HG03442 (cell line): ENCODE data around the gene ST8SIA6.
"Not testable (repeated sequence)": the region's sequence is repeated elsewhere in the genome, so short reads cannot be mapped to it uniquely, and the experiment has no call there.

Experiments
- ATAC-seq: cut with Tn5 transposase; IDR thresholded peaks from one replicate; pipeline ENCODE4 v1.9.1; 2021; ENCODE audit warnings: mild to moderate bottlenecking, moderate library complexity; ENCODE audit not compliant: unreplicated experiment

The ST8SIA6 gene, protein sequence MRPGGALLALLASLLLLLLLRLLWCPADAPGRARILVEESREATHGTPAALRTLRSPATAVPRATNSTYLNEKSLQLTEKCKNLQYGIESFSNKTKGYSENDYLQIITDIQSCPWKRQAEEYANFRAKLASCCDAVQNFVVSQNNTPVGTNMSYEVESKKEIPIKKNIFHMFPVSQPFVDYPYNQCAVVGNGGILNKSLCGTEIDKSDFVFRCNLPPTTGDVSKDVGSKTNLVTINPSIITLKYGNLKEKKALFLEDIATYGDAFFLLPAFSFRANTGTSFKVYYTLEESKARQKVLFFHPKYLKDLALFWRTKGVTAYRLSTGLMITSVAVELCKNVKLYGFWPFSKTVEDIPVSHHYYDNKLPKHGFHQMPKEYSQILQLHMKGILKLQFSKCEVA

DNA sequence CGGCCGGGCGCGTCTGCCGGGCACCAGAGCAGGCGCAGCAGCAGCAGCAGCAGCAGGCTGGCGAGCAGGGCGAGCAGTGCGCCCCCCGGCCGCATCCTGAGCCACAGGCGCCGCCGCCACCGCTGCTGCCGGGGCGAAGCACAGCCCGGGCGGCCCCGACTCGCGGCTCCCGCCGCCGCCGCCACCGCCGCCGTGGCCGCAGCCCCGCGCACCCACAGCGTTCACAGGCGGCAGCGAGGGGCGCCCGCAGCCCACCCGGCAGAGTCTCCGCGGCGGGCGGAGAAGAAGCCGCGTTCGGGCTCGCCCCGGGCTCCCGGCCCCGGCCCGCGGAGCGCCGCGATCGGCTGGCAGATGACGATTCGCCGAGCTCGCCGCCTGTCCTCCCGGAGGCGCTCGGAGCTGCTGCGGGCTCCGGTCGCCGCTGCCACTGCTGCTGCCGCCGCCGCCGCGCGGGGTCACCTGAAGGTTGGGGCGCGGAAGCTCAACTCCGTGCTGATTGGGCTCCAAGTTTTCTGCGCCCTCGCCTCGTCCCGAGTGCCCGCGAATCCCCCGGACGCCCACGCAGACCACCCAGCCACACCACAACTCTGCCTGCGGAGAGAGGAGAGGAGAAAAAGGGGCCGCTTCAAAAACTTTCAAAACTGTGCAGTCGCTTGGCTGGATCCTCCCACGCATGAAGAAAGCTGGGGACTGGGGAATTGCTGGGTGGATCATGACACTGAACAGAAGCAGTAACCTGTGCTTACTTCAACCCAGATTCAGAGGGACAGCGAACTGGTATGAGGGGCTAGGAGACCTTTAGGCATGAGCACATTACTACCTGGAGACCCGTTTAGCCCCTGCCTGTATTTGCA lies at the start of gene ST8SIA6:
TSS of gene ST8SIA6 (minus strand) at position 435 of the 854 bp plus-strand sequence. CDS start at position 95, 340 bp downstream.
- ATAC-seq: peak; percentile 61

DNA sequence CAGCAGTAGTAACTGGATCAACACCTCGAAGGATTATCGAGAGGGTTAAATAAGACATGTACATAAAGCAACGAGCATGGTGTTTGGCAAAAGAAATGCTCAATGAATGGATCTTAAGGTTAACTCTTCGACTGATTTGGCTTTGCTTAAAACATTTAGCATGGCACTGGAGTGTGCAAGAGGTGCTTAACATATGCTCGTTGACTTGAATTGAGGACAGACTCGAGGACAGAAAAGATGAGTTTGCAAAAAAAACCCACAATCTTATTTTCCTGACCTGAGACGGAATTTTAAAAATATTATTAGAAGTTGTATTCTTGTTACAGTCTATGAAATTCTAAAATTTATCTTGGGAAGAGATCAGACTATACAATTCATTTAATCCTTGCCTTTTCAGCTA lies 49.4 kb upstream of the ST8SIA6 start:
- no peak for ATAC-seq

DNA sequence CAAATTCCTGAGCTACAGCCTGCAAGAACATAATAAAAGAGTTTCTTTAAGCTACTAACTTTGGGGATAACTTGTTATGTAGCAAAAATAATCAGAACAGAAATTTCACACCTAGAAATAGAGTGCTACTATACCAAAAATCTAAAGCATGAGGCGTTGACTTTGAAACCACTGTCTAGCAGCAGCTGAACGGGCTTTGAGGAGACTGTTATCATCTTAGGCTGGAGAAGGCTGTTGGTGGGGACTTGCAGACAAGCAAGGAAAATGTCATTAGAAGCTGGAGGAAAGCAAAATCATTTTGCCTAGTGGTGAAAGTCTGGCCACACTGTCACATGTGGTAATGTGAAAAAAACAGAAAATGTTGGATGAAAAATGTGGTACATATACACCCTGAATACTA lies 48.4 kb upstream of the ST8SIA6 start:
- ATAC-seq: no peak

DNA sequence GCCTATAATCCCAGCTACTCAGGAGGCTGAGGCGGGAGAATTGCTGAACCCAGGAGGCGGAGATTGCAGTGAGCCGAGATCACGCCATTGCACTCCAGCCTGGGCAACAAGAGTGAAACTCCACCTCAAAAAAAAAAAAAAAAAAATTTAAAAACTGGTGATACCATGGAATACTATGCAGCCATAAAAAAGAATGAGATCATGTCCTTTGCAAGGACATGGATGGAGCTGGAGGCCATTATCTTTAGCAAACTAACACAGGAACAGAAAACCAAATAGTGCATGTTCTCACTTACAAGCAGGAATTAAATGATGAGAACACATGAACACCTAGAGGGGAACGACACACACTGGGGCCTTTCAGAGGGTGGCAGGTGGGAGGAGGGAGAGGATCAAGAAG lies 44.6 kb upstream of the ST8SIA6 start:
- not testable (repeated sequence) for ATAC-seq

DNA sequence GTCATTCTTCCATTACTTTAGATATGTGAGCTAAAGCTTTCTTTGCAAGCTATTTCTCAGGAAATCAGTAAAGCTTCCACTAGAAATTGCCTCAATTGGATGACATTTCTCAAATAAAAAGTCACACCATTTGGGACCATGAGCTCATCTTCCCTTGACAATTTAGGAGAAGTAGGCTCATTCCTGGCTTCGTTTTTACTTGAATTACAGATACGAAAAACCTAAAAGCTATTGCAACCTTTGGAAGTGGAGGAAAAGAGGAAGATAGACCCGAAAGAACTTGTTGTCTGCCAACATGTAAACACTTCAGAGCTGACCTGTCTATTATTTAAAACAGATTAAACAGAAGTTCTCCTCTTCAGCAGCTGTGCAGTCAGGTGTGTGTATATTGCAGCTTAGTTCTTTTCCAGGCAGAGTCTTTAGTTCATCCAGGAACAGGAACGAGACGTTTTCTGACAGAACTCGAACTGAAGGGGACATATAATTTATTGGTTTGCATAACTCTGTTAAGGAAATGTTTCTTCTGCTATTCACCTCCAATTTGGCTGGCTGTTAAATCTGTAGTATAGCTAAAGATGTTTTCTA lies 43.1 kb upstream of the ST8SIA6 start:
- ATAC-seq: no peak

DNA sequence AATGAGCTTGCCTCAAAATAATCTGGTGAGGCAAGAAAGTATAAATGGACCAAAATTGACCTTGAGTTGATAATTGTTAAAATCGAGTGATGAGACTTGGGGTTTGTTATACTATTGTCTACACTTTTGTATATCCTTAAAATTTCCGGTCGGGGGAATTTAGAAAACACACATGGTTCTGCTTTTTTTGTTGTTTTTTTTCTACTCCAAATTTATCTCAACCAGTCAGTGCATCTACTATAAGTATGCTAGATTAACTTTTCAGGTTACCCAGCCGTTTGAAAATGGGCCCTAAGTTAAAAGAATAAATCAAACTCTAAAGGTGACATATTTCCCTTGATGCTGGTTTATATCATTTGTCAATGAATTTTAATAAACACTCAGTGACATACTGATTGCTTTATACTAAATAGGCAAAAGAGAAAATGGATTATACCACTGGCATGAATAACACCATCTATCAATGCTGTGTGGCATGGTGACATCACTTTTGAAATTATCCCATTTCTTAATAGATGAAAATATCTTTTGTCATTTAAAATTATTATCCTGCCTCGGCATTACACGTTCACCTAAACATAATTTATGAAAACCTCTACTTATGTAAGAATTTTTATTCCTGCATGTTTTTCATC lies 40.3 kb upstream of the ST8SIA6 start:
- ATAC-seq: no peak

DNA sequence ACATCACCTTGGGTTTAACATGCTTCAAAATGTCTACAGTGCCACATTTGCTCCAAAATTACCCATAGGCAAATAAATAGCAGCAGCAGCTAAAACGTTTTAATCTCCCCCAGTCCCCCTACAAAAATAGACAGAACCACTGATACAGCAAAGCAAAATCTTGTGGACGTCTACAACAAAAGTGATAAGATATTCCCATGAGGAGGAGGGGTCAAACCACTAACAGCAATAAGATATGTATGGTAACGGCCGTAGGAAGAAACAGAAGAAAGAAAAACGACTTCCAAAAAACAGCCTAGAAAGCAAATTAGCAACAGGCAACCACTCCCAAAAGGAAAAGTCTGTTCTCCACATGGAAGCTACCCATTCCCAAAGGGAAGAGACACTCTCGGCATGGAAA lies 34.5 kb upstream of the ST8SIA6 start:
- ATAC-seq: no peak

DNA sequence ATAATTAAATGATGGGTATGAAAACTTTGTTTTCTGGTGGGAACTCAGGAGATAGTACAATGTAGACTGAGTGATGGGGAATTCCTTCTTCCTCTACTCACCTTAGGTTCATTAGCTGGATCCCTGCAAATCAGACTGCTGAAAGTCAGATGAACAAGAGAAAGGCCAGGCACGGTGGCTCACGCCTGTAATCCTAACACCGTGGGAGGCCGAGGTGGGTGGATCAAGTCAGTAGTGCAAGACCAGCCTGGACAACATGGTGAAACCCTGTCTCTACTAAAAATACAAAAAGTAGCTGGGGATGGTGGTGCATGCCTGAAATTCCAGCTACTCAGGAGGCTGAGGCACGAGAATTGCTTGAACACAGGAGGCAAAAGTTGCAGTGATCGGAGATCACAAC lies 28.7 kb upstream of the ST8SIA6 start:
- no peak for ATAC-seq

DNA sequence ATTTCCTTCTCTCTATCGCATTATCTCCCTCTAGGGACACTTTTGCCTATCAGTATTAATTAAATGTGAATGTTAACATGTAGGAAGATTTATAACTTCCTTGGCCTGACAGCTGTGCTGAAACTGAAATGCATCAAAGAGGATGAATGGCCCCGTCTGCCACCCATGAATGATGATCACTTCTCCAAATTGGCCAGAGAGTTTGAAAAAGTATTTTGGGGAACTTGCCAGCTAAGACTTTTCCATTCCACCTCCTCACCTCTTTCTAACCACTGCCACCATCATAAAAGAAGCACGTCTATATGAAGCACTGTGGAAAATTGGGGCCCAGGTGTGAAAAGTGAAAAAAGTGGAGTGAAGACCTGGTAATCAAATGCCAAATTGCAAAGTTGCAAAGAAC lies 25.4 kb upstream of the ST8SIA6 start:
- no peak for ATAC-seq

DNA sequence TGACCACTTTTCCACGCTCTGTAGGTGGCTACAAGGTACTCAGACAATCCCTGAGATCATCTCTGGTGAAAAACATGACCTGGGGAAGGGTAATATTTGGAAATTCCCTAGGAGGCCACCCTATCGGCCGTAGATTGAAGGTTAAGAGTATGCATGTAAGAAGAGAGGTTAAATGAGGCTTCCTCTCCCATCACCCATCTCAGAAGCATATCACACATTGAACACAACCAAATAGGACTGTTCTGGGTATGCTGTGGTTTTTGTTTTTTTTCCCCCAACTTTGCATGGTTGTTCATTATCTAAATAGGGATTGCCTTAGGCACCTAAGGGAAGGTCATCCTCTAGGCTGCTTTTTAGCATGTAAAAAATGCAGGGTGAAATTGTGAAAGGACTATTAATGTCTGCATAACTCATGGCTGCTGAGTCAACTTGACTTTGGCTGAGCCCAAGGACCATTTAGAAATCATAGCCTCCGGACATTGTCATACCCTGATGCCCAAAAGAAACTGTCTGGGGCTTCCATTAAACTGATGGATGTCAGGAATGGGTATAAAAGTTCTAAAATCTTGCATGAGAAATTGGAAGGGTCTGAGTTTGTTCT lies 24.7 kb upstream of the ST8SIA6 start:
- ATAC-seq: no peak

DNA sequence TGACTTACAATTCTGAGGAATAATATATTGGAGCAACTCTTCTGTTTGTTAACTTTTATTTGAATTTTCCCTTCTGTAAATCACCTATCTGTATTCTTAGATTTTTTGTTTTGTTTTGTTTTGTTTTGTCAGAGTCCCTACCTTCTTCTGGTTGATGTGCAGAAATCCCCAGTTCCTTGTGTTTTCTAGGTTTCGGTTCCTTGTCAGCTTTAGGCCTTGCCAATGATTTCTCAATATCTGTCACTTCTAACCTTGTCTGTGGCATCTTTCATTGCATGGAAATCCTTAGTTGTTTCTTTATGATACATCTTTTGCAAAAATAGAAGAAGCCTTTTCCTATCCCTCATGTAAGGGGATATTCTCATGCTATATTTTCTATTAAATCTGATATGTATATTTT lies 21.7 kb upstream of the ST8SIA6 start:
- peak; percentile 78 for ATAC-seq

DNA sequence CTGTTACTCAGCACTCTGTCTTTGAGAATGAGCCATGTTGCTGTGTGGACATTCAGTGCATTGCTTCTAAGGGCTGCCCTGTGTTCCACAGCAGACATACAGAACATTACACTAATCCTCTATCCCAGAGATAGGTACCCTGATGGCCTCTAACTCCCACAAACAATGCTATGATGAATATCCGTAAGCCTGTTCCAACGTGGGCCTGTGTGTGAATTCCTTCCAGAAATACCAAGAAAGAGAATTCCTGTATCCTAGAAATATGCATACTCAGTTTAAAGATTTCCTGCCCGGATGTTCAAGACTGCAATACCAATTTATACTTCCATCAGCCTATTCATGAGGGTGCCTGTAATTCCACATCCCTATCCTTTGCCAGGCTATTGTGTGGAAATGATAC lies 21.3 kb upstream of the ST8SIA6 start:
- ATAC-seq: no peak

DNA sequence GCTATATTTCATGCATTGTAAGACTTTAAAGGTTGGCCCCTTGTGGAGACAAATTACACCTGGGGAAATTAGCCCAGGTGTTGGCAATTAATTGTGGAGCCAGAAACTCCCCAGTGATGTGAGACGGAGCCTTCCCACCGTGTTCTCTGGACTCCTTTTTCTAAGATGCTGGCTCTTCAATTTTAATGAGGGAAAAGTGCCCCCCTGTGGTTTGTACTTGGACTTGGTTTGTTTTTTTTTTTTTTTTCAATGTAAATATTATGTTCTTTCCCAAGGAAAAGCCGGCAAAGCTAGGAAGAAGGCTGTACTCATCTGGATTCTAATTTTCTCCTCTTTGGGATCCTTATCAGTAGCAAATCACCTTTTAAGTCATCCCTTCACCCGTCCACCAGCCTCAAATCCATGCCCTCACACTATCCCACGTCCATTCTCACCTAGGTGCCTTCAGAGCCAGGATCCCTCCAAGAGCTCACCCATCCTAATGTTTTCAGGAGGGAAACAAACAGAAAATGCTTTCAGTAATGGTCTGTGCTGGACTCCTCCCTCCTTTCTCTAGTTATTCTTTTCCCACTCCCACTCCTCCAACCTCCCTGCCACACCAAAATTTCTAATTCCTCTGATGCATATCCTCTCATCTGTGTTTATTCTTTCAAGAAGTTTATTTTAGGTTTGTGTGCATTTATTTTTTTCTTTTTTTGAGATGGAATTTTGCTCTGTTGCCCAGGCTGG lies 20.4 kb upstream of the ST8SIA6 start:
- ATAC-seq: no peak

DNA sequence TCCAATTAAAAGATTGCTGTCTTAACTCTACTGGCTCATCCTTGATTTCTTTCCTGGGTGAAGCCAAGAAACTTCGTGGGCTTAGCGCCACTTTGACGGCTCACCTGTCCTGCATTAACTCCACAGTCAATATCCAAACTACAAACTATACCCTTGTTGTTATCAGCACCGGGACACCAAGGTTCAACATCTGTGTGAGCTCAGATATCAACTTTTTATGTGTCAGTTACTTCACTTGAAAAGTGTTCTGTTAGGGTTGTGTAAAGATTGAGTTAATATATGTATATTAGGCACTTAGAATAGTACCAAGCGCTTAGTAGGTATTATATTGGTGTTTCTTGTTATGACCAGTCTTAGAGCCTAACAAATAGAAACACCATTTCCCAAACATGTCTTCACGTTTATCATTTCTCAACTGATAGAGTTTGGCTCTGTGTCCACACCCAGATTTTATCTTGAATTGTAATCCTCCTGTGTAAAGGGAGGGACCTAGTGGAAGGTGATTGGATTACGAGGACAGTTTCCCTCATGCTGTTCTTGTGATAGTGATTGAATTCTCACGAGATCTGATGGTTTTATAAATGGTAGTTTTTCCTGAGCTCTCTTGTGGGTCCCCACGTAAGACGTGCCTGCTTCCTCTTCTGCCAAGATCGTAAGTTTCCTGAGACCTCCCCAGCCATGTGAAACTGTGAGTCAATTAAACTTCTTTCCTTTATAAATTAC lies 19.0 kb upstream of the ST8SIA6 start:
- no peak for ATAC-seq

DNA sequence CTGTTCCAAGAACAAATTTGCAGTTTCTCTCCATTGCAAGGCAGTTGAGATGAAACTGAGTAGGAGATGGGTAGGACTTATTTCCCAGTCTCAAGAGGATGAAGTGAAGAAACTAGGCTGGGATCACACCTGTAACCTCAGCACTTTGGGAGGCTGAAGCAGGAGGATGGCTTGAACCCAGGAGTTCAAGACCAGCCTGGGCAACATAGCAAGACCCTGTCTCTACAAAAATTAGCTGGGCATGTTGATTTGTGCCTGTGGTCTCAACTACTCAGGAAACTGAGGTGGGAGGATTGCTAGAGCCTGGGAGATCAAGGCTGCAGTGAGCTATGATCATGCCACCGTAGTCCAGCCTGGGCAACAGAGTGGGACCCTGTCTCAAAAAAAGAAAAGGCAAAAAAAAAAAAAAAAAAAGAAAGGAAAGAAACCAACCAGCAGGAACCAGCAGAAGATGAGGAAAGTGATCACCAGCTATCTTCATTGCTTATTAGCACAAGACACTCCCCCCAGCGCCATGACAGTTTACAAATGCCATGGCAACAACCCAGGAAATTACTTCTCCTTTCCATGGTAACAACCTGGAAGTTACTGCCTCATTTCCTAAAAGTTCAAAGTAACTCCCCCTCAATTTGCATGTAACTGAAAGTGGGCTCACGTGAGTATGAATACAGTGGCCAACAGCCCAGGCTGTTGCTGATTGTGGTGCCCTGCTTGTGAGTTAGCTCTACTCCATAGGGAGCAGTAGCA lies 18.3 kb upstream of the ST8SIA6 start:
- ATAC-seq: no peak

DNA sequence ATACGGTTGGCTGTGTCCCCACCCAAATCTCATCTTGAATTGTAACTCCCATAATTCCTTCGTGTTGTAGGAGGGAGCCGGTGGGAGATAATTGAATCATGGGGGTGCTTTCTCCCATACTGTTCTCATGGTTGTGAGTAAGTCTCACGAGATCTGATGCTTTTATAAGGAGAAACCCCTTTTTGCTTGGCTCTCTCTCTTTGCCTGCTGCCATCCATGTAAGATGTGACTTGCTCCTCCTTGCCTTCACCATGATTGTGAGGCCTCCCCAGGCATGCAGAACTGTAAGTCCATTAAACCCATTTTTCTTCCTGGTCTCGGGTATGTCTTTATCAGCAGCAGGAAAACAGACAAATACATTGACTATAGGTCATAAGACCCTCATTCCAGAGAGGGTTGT lies 15.9 kb upstream of the ST8SIA6 start:
- ATAC-seq: no peak

DNA sequence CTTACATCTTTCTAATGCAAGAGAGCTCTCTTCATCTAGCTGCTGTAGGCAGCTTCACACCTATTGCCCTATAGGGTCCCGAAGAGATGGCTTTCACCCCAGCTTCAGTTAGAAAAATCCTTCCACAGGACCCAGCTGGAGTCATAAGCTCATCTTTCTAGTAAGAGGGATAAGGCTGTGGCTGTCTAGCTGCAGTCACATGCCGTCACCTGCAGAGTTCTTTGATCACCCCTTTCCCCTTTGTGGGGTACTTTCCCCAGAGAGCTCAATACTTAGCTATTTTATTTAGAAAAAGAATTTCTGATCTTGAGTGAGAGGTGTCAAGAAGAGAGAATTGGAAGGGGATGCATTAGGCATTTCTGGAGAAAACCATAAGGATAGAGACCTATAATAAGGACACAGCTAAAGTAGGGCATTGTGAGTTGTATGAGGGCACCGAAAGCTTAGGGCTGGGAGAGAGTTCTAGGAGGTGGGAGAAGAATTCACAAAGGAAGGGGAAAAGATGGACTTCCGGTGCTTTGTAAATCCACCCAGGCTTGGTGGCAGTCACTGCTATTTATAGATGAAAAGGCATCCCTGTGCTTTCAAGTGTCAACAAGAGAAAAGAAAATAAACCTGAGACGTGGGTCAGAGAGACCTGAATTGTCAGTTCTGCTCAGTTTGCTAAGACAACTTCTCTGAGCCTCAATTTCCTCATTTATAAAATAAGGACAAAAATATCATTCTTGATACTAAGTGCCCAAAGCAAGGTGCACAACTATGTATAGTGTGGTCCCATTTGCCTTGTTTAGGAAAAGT lies 11.1 kb upstream of the ST8SIA6 start:
- ATAC-seq: no peak

DNA sequence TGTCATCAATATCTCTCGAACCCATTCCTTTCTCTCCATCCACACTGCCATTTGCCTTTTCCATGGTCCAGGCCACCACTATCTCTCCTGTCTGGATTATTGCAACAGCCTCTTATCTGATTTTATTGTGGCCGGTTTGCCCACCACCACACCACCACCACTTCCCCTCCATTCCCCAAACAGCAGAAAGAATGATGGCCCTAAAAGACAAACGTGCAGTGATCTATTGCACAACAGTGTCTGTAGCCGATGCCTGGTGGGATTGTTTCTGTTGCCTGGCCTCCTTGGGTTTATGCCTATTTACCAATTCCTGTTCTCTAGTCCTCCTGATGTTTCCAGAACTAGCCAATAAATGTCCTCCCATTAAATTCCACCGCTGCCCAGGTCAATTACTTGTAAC lies 10.2 kb upstream of the ST8SIA6 start:
- no peak for ATAC-seq
